ENCODE results near the gene VRK3.
A peak's percentile ranks its signal among the peaks of the same experiment; 100 is the strongest.

Gene VRK3

DNA sequence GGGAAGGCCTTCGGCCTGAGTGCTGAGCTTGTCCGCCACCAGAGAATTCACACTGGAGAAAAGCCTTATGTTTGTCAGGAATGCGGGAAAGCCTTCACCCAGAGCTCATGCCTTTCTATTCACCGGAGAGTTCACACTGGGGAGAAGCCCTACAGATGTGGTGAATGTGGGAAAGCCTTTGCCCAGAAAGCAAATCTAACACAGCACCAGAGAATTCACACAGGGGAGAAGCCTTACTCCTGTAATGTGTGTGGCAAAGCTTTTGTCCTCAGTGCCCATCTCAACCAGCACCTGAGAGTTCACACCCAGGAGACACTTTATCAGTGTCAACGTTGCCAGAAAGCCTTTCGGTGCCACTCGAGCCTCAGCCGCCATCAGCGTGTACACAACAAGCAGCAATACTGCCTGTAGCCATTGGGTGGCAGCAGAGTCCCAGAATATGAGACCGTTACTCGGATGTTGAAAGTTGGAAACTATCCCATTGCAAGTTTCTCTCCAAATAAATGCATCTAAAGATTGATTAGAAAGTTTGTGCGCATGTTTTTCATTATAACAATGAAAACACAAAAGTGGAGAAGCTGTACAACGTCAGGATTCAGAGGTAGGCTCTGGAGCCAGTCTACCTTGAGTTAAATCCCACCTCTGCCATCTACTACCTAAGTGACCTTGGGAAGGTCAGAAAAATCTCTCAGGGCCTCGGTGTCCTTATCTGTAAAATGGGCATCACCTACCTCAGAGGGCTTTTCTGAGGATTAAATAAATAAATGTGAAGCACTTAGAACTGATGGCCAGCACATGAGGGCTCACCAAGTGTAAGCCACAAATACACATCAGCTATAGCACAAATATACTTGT is 21.7 kb upstream of the VRK3 start:
- no peak overlapping the region for H3K4me3 ChIP-seq (ENCODE audit: low read length)
- no peak for TF ChIP-seq ZNF274 (IDR thresholded peaks at IDR 0.05; ENCODE audit: low read depth, low read length)

- TF ChIP-seq ZNF274 (IDR thresholded peaks at IDR 0.05; ENCODE audit: low read depth, low read length): no peak
- no peak overlapping the region for H3K4me3 ChIP-seq (ENCODE audit: low read length)
Measured at GRCh38 chr19:50044922-50045321, 19.8 kb upstream of the VRK3 start.

DNA sequence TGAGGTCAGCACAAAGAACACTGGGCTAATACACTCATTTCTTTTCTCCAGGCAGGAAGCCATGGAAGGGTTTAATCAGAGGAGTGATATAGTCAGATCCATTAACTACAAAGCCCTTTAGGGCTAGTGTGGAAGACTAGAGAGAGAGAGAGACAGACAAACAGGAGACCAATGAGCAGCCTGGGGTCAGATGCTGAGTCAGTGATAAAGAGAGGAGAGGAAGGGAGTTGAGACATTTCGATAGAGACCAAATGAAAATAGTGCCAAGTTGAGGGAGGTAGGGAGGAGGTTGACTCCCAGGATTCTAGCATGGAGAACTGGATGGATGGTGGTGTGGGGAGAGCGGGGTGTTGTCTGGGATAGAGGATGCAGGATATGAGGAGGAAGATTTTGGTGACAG is 18.8 kb upstream of the VRK3 start:
- TF ChIP-seq ZNF274 (IDR thresholded peaks at IDR 0.05; ENCODE audit: low read depth, low read length): no peak
- no peak overlapping the region for H3K4me3 ChIP-seq (ENCODE audit: low read length)

GRCh38 chr19:50042363-50043024 is 17.3 kb upstream of the VRK3 start:
- TF ChIP-seq ZNF274 (IDR thresholded peaks at IDR 0.05; ENCODE audit: low read depth, low read length): no peak

GRCh38 chr19:50040967-50041366 is 15.8 kb upstream of the VRK3 start:
- H3K4me3 ChIP-seq (ENCODE audit: low read length): no peak overlapping the region
- TF ChIP-seq ZNF274 (IDR thresholded peaks at IDR 0.05; ENCODE audit: low read depth, low read length): no peak

More at GRCh38 chr19:50042363-50043024, 17.3 kb upstream of the VRK3 start:
- no peak overlapping the region for H3K4me3 ChIP-seq (ENCODE audit: low read length)

GRCh38 chr19:50039968-50040367 is 14.8 kb upstream of the VRK3 start:
- TF ChIP-seq ZNF274 (IDR thresholded peaks at IDR 0.05; ENCODE audit: low read depth, low read length): no peak
- H3K4me3 ChIP-seq (ENCODE audit: low read length): no peak overlapping the region

GRCh38 chr19:50036908-50037307 is 11.7 kb upstream of the VRK3 start:
- TF ChIP-seq ZNF274 (IDR thresholded peaks at IDR 0.05; ENCODE audit: low read depth, low read length): no peak

GRCh38 chr19:50030937-50031336 is 5.8 kb upstream of the VRK3 start:
- no peak overlapping the region for H3K4me3 ChIP-seq (ENCODE audit: low read length)
- TF ChIP-seq ZNF274 (IDR thresholded peaks at IDR 0.05; ENCODE audit: low read depth, low read length): no peak

More at GRCh38 chr19:50036908-50037307, 11.7 kb upstream of the VRK3 start:
- no peak overlapping the region for H3K4me3 ChIP-seq (ENCODE audit: low read length)

DNA sequence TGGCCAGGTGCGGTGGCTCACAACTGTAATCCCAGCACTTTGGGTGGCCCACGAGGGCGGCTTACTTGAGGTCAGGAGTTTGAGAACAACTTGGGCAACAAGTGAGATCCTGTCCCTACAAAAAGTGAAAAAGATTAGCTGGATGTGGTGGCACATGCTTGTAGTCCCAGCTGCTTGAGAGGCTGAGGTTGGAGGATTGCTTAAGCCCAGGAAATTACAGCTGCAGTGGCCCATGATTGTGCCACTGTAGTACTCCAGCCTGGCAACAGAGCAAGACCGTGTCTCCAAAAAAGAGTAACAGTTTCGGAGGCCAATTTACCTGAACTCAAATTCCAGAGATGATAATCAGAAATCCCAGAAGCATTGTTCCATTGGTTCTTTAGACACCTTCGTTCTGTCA is 5.1 kb upstream of the VRK3 start:
- H3K4me3 ChIP-seq (ENCODE audit: low read length): no peak overlapping the region
- TF ChIP-seq ZNF274 (IDR thresholded peaks at IDR 0.05; ENCODE audit: low read depth, low read length): no peak

DNA sequence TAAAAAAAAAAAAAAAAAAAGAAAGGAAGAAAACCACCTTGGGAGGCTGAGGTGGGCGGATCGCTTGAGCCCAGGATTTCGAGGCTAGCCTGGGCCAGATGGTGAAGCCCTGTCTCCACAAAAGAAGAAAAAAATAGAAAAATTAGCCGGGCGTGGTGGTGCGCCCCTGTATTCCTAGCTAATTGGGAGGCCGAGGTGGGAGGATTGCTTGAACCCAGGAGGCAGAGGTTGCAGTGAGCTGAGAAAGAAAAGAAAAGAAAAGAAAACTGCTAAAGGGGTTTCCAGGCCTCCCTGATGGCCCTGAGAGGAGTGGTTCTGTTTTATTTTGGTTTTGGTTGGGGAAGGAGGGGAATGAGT is 1.4 kb upstream of the VRK3 start:
- H3K4me3 ChIP-seq (ENCODE audit: low read length): peak overlapping the region; percentile 86

DNA sequence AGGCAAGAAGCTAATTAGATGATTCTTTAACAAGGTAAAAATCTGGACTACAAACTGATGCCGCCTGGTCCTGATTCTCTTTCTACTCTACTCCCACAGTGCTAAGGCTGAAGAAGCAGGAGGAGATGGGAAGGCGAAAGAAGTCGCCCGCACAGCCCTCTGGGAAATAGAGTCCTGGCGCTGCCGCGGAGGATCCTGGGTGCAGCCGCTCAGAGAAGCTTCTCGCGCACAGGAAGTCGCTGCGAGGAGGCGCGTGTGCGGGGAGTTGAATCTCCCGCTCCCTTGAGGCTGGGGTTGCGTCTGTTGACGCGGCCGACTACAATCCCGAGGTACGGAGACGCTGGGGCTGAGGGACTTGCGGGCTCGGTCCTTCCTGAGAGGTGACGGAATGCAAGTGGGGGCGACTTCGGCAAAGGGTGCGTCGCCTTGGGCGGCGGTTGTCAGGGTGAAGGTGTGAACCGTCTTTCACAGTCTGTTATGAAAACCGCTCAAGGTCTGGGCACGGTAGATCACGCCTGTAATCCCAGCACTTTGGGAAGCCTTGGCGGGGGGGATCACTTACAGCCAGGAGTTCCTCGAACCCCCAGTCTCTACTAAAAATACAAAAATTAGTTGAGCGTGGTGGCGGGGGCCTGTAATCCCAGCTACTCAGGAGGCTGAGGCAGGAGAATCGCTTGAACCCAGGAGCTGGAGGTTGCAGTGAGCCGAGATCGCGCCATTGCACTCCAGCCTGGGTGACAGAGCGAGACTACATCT is 800 bp upstream of the VRK3 start, which contains the start of gene ZNF473:
Gene ZNF473 (plus strand): TSS at position 212 of the 756 bp plus-strand sequence. CDS start 5,078 bp downstream, outside the sequence.
- peak within 1 kb of the TSS; percentile 86 for H3K4me3 ChIP-seq (ENCODE audit: low read length)
- TF ChIP-seq ZNF274 (IDR thresholded peaks at IDR 0.05; ENCODE audit: low read depth, low read length): no peak

More for the DNA sequence above, 1.4 kb upstream of the VRK3 start:
- TF ChIP-seq ZNF274 (IDR thresholded peaks at IDR 0.05; ENCODE audit: low read depth, low read length): no peak

GRCh38 chr19:50024719-50025021 is 502 bp downstream of the VRK3 start:
- TF ChIP-seq ZNF274 (IDR thresholded peaks at IDR 0.05; ENCODE audit: low read depth, low read length): no peak

DNA sequence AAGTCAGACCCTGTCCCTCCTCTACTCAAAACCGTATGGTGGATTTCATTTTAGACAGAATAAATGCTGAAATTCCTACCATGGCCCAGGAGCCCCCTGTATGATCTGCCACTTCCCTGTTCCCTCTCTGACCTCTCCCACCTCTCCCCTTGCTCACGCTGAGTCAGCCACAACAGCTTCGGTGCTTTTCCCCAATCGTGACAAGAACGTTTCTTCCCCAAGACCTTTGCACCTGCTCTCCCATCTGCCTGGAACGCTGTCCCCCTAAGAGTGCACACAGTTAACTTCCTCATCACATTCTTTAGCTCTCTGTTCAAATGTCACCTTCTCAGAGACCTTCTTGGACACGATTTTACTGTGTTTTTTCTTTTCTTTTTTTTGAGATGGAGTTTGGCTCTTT is 2.3 kb downstream of the VRK3 start:
- no peak for TF ChIP-seq ZNF274 (IDR thresholded peaks at IDR 0.05; ENCODE audit: low read depth, low read length)

More at GRCh38 chr19:50024719-50025021, 502 bp downstream of the VRK3 start:
- peak overlapping the region; percentile 81 for H3K4me3 ChIP-seq (ENCODE audit: low read length)

GRCh38 chr19:50020481-50020880 is 4.7 kb downstream of the VRK3 start:
- no peak overlapping the region for H3K4me3 ChIP-seq (ENCODE audit: low read length)
- no peak for TF ChIP-seq ZNF274 (IDR thresholded peaks at IDR 0.05; ENCODE audit: low read depth, low read length)

More for the DNA sequence above, 2.3 kb downstream of the VRK3 start:
- H3K4me3 ChIP-seq (ENCODE audit: low read length): no peak overlapping the region

All from GM08714 (cell line).